Astrocyte (in vitro differentiated cells and primary cell): ENCODE data around the gene PRG2.

ENCODE experiments used
- CTCF ChIP-seq: IDR thresholded peaks from 2 replicates; pipeline ENCODE4 v1.5.1; 2011; ENCODE audit warnings: low read depth, mild to moderate bottlenecking, inconsistent platforms, low read length, moderate library complexity; ENCODE audit not compliant: insufficient read depth
- EZH2 ChIP-seq: IDR thresholded peaks from 2 replicates; pipeline ENCODE4 v1.6.1; 2012; ENCODE audit warnings: mild to moderate bottlenecking, low read length, inconsistent platforms; ENCODE audit not compliant: insufficient read depth

GRCh38 chr11:57356268-57356667 is 34.2 kb downstream of the PRG2 start:
- TF ChIP-seq CTCF (no peak), EZH2 (no peak)
